WTC11 (cell line): Measurements from ENCODE around the gene PCBP3.

Experiments used
- CREB1 ChIP-seq: sonication (generic); formaldehyde crosslinking; IDR thresholded peaks from 2 replicates; pipeline ENCODE4 v1.8.0; 2023; ENCODE audit warnings: mild to moderate bottlenecking, missing genetic modification reagents
- CTCF ChIP-seq: fragments of 200-600 bp; IDR thresholded peaks from 2 replicates; pipeline ENCODE4 v1.8.0; 2022; ENCODE audit warnings: antibody characterized with exemption
- E2F5 ChIP-seq: sonication (generic); formaldehyde crosslinking; IDR thresholded peaks from 2 replicates; pipeline ENCODE4 v1.8.1; 2022; ENCODE audit warnings: mild to moderate bottlenecking, moderate library complexity, missing genetic modification reagents
- TP53 ChIP-seq: sonication (generic); formaldehyde crosslinking; IDR thresholded peaks from 2 replicates; pipeline ENCODE4 v1.8.1; 2023; ENCODE audit warnings: mild to moderate bottlenecking, missing genetic modification reagents
- ZBTB21 ChIP-seq: sonication (generic); formaldehyde crosslinking; IDR thresholded peaks from 2 replicates; pipeline ENCODE4 v1.8.1; 2023; ENCODE audit warnings: mild to moderate bottlenecking, missing genetic modification reagents, borderline replicate concordance
- ZNF425 ChIP-seq: fragments of 250-450 bp; sonication (Bioruptor Pico); conservative IDR thresholded peaks from 2 replicates; pipeline ENCODE4 v1.9.0; 2021; ENCODE audit warnings: mild to moderate bottlenecking
- TF ChIP-seq, protein P1 (sequence below): sonication (generic); formaldehyde crosslinking; IDR thresholded peaks from 2 replicates; pipeline ENCODE4 v1.8.0; 2022; ENCODE audit warnings: mild to moderate bottlenecking, missing genetic modification reagents

GRCh38 chr21:45926281-45926680 is 282.8 kb downstream of the PCBP3 start:
- TF ChIP-seq E2F5 (CRISPR knock-in tag) (no peak), CTCF (no peak), CREB1 (CRISPR knock-in tag) (no peak), ZNF425 (CRISPR knock-in tag) (no peak), TP53 (CRISPR knock-in tag) (no peak), ZBTB21 (CRISPR knock-in tag) (no peak)
- TF ChIP-seq, protein P1, sequence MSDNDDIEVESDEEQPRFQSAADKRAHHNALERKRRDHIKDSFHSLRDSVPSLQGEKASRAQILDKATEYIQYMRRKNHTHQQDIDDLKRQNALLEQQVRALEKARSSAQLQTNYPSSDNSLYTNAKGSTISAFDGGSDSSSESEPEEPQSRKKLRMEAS (CRISPR knock-in tag): no peak
